ENCODE measurements around the gene PEAK1. TPM values are rescaled to one million over a fixed set of nuclear protein-coding genes. Genes with fewer than 3 reads are reported as not detected.

The PEAK1 gene
- polyA plus RNA-seq, 2 of the 4 experiments (the other 2 are of a cell fraction) = 7.5 to 13.7 TPM

GRCh38 chr15:77167406-77167805, 252.5 kb downstream of the PEAK1 start (continued):
- TF ChIP-seq NPAS2 (CRISPR knock-in tag; IDR thresholded peaks at IDR 0.05; ENCODE audit: borderline replicate concordance) (no peak), ZNF302 (CRISPR knock-in tag; IDR thresholded peaks at IDR 0.05) (no peak), POLR2A (IDR thresholded peaks at IDR 0.05; ENCODE audit: low read length) (no peak), GATA3 (IDR thresholded peaks at IDR 0.05; ENCODE audit: borderline replicate concordance) (no peak)

GRCh38 chr15:77163781-77164384, 256.0 kb downstream of the PEAK1 start:
- no peak overlapping the region for H3K4me2 ChIP-seq
- ChIA-PET POLR2A (no interaction called here), CTCF (interaction anchor here (0.6 kb wide), 1 partner anchor 36 kb away, joined by 3 read pairs; no protein-coding TSS in a partner anchor)
- no peak overlapping the region for H3K27ac ChIP-seq
- H3K9me3 ChIP-seq = no peaks in the 10 kb centered on the region
- FAIRE-seq (no peak), ATAC-seq (no peak), DNase-seq (ENCODE audit: low read depth in 1 of 2, low spot score in 1 of 2) (no peak)
- 79% methylated on average over 7 of the region's 7 CpGs for WGBS (ENCODE audit: missing lambda C conversion rate)
- TF ChIP-seq REST (IDR thresholded peaks at IDR 0.05) = no peak
- H3K4me1 ChIP-seq = no peaks in the 10 kb centered on the region; the same call in 2 of the 3 replicates
- no peak overlapping the region for H3K4me3 ChIP-seq

- ChIA-PET CTCF (interaction anchor here (0.6 kb wide), 1 partner anchor 380 kb away, joined by 3 read pairs; no protein-coding TSS in a partner anchor), POLR2A (no interaction called here)
- Histone ChIP-seq H3K4me3 (no peak overlapping the region), H3K9me3 (no peaks in the 10 kb centered on the region), H3K4me1 (no peaks in the 10 kb centered on the region; the same call in 2 of the 3 replicates), H3K4me2 (no peak overlapping the region), H3K27ac (no peak overlapping the region)
- ATAC-seq = no peak
- DNase-seq (ENCODE audit: low read depth in 1 of 2, low spot score in 1 of 2) = no peak
- TF ChIP-seq BHLHE40 (IDR thresholded peaks at IDR 0.05; ENCODE audit: low read depth, low read length) (no peak), KDM5A (IDR thresholded peaks at IDR 0.05) (no peak), POLR2AphosphoS2 (conservative IDR thresholded peaks at IDR 0.05; ENCODE audit: low read length) (no peak), POLR2A (IDR thresholded peaks at IDR 0.05; ENCODE audit: low read length) (no peak), CTCF (IDR thresholded peaks at IDR 0.05) (no peak), RARB (CRISPR knock-in tag; IDR thresholded peaks at IDR 0.05) (no peak), KDM1A (IDR thresholded peaks at IDR 0.05; ENCODE audit: low read depth) (no peak), TP53 (CRISPR knock-in tag; IDR thresholded peaks at IDR 0.05) (no peak), CBX2 (IDR thresholded peaks at IDR 0.05; ENCODE audit: borderline replicate concordance, low read depth) (no peak), ZNF302 (CRISPR knock-in tag; IDR thresholded peaks at IDR 0.05) (no peak)
- WGBS (ENCODE audit: missing lambda C conversion rate) = 81% methylated on average over 4 of the region's 4 CpGs
- no peak for FAIRE-seq
These were observed 256.9 kb downstream of the PEAK1 start for GRCh38 chr15:77162872-77163633.

Data from A549 (cell line).